ENCODE results near the gene ITLN2.
"Not testable (repeated sequence)": the region's sequence is repeated elsewhere in the genome, so short reads cannot be mapped to it uniquely, and the experiment has no call there.

ITLN2 gene

GRCh38 chr1:160954158-160955104 lies at the start of gene ITLN2:
Gene ITLN2, minus strand, starts transcription at chr1:160954809. Its CDS starts 68 bp downstream, at chr1:160954741.
- Histone ChIP-seq H3K9ac (ENCODE audit: low read length) (no peak within 1 kb of the TSS), H3K4me1 (ENCODE audit: control insufficient read depth, low read depth, low read length) (peaks cover 9% of the 10 kb centered on the region), H3K27me3 (ENCODE audit: control insufficient read depth, insufficient read depth, low read length) (no peaks in the 10 kb centered on the region), H3K36me3 (ENCODE audit: control insufficient read depth, low read depth, low read length) (no peaks in the 10 kb centered on the region), H3K4me3 (ENCODE audit: low read length) (no peak within 1 kb of the TSS), H3K27ac (ENCODE audit: low read length) (peak within 1 kb of the TSS; percentile 29), H3K9me3 (ENCODE audit: control insufficient read depth, low read depth, low read length) (no peaks in the 10 kb centered on the region)

GRCh38 chr1:161001525-161001924 lies 46.9 kb upstream of the ITLN2 start:
- Histone ChIP-seq H3K9ac (ENCODE audit: low read length) (no peak overlapping the region), H3K4me3 (ENCODE audit: low read length) (no peak overlapping the region), H3K27me3 (ENCODE audit: control insufficient read depth, insufficient read depth, low read length) (no peaks in the 10 kb centered on the region), H3K36me3 (ENCODE audit: control insufficient read depth, low read depth, low read length) (peaks cover 49% of the 10 kb centered on the region), H3K4me1 (ENCODE audit: control insufficient read depth, low read depth, low read length) (no peaks in the 10 kb centered on the region), H3K9me3 (ENCODE audit: control insufficient read depth, low read depth, low read length) (no peaks in the 10 kb centered on the region), H3K27ac (ENCODE audit: low read length) (no peak overlapping the region)

GRCh38 chr1:161000736-161001480 lies 46.3 kb upstream of the ITLN2 start:
- Histone ChIP-seq H3K27ac (ENCODE audit: low read length) (no peak overlapping the region), H3K36me3 (ENCODE audit: control insufficient read depth, low read depth, low read length) (peaks cover 49% of the 10 kb centered on the region), H3K4me1 (ENCODE audit: control insufficient read depth, low read depth, low read length) (no peaks in the 10 kb centered on the region), H3K4me3 (ENCODE audit: low read length) (no peak overlapping the region), H3K9ac (ENCODE audit: low read length) (no peak overlapping the region), H3K9me3 (ENCODE audit: control insufficient read depth, low read depth, low read length) (no peaks in the 10 kb centered on the region), H3K27me3 (ENCODE audit: control insufficient read depth, insufficient read depth, low read length) (no peaks in the 10 kb centered on the region)

- no peaks in the 10 kb centered on the region for H3K27me3 ChIP-seq (ENCODE audit: control insufficient read depth, insufficient read depth, low read length)
- H3K27ac ChIP-seq (ENCODE audit: low read length): no peak overlapping the region
- peaks cover 49% of the 10 kb centered on the region for H3K36me3 ChIP-seq (ENCODE audit: control insufficient read depth, low read depth, low read length)
Observed at GRCh38 chr1:160999376-160999775, 44.8 kb upstream of the ITLN2 start.

GRCh38 chr1:160997323-160998038 lies 42.9 kb upstream of the ITLN2 start:
- Histone ChIP-seq H3K4me3 (ENCODE audit: low read length) (no peak overlapping the region), H3K27me3 (ENCODE audit: control insufficient read depth, insufficient read depth, low read length) (no peaks in the 10 kb centered on the region), H3K36me3 (ENCODE audit: control insufficient read depth, low read depth, low read length) (peaks cover 48% of the 10 kb centered on the region), H3K27ac (ENCODE audit: low read length) (no peak overlapping the region), H3K9me3 (ENCODE audit: control insufficient read depth, low read depth, low read length) (no peaks in the 10 kb centered on the region), H3K4me1 (ENCODE audit: control insufficient read depth, low read depth, low read length) (no peaks in the 10 kb centered on the region), H3K9ac (ENCODE audit: low read length) (no peak overlapping the region)

More at GRCh38 chr1:160999376-160999775, 44.8 kb upstream of the ITLN2 start:
- no peaks in the 10 kb centered on the region for H3K9me3 ChIP-seq (ENCODE audit: control insufficient read depth, low read depth, low read length)
- no peak overlapping the region for H3K4me3 ChIP-seq (ENCODE audit: low read length)
- H3K4me1 ChIP-seq (ENCODE audit: control insufficient read depth, low read depth, low read length): no peaks in the 10 kb centered on the region
- H3K9ac ChIP-seq (ENCODE audit: low read length): no peak overlapping the region

- no peaks in the 10 kb centered on the region for H3K9me3 ChIP-seq (ENCODE audit: control insufficient read depth, low read depth, low read length)
- H3K27ac ChIP-seq (ENCODE audit: low read length): no peak overlapping the region
- no peak overlapping the region for H3K9ac ChIP-seq (ENCODE audit: low read length)
- H3K36me3 ChIP-seq (ENCODE audit: control insufficient read depth, low read depth, low read length): peaks cover 37% of the 10 kb centered on the region
- no peaks in the 10 kb centered on the region for H3K4me1 ChIP-seq (ENCODE audit: control insufficient read depth, low read depth, low read length)
- H3K27me3 ChIP-seq (ENCODE audit: control insufficient read depth, insufficient read depth, low read length): no peaks in the 10 kb centered on the region
- H3K4me3 ChIP-seq (ENCODE audit: low read length): no peak overlapping the region
Observed at GRCh38 chr1:160996178-160996577, 41.6 kb upstream of the ITLN2 start.

GRCh38 chr1:160993544-160994193 lies 39.1 kb upstream of the ITLN2 start:
- no peaks in the 10 kb centered on the region for H3K27me3 ChIP-seq (ENCODE audit: control insufficient read depth, insufficient read depth, low read length)
- H3K9ac ChIP-seq (ENCODE audit: low read length): no peak overlapping the region
- H3K4me1 ChIP-seq (ENCODE audit: control insufficient read depth, low read depth, low read length): peaks cover 3% of the 10 kb centered on the region
- peaks cover 12% of the 10 kb centered on the region for H3K36me3 ChIP-seq (ENCODE audit: control insufficient read depth, low read depth, low read length)
- H3K9me3 ChIP-seq (ENCODE audit: control insufficient read depth, low read depth, low read length): no peaks in the 10 kb centered on the region
- H3K4me3 ChIP-seq (ENCODE audit: low read length): no peak overlapping the region
- H3K27ac ChIP-seq (ENCODE audit: low read length): no peak overlapping the region

- H3K9me3 ChIP-seq (ENCODE audit: control insufficient read depth, low read depth, low read length); H3K27me3 ChIP-seq (ENCODE audit: control insufficient read depth, insufficient read depth, low read length); H3K9ac ChIP-seq (ENCODE audit: low read length); H3K36me3 ChIP-seq (ENCODE audit: control insufficient read depth, low read depth, low read length); H3K4me3 ChIP-seq (ENCODE audit: low read length); H3K27ac ChIP-seq (ENCODE audit: low read length): not testable (repeated sequence)
- peaks cover 18% of the 10 kb centered on the region for H3K4me1 ChIP-seq (ENCODE audit: control insufficient read depth, low read depth, low read length)
Observed at GRCh38 chr1:160992036-160992435, 37.4 kb upstream of the ITLN2 start.

- Histone ChIP-seq H3K9me3 (ENCODE audit: control insufficient read depth, low read depth, low read length) (no peaks in the 10 kb centered on the region), H3K36me3 (ENCODE audit: control insufficient read depth, low read depth, low read length) (no peaks in the 10 kb centered on the region), H3K27ac (ENCODE audit: low read length) (peak overlapping the region; percentile 70), H3K27me3 (ENCODE audit: control insufficient read depth, insufficient read depth, low read length) (no peaks in the 10 kb centered on the region), H3K4me1 (ENCODE audit: control insufficient read depth, low read depth, low read length) (peaks cover 32% of the 10 kb centered on the region), H3K4me3 (ENCODE audit: low read length) (peak overlapping the region; percentile 27), H3K9ac (ENCODE audit: low read length) (peak overlapping the region; percentile 19)
Observed at GRCh38 chr1:160987359-160988050, 32.9 kb upstream of the ITLN2 start.

GRCh38 chr1:160985723-160986122 lies 31.1 kb upstream of the ITLN2 start:
- no peak overlapping the region for H3K27ac ChIP-seq (ENCODE audit: low read length)

More at GRCh38 chr1:160985723-160986122, 31.1 kb upstream of the ITLN2 start:
- no peak overlapping the region for H3K4me3 ChIP-seq (ENCODE audit: low read length)
- H3K27me3 ChIP-seq (ENCODE audit: control insufficient read depth, insufficient read depth, low read length): peaks cover 3% of the 10 kb centered on the region
- no peaks in the 10 kb centered on the region for H3K9me3 ChIP-seq (ENCODE audit: control insufficient read depth, low read depth, low read length)
- peaks cover 39% of the 10 kb centered on the region for H3K4me1 ChIP-seq (ENCODE audit: control insufficient read depth, low read depth, low read length)
- H3K36me3 ChIP-seq (ENCODE audit: control insufficient read depth, low read depth, low read length): no peaks in the 10 kb centered on the region
- H3K9ac ChIP-seq (ENCODE audit: low read length): no peak overlapping the region
